ENCODE results near the gene NODAL. TPM values are rescaled to one million over a fixed set of nuclear protein-coding genes. Genes with fewer than 3 reads are reported as not detected.

NODAL gene
- total RNA-seq, 3 donors from 2014 or later, result not detected

GRCh38 chr10:70432561-70433263 lies 8.8 kb downstream of the NODAL start:
- DNase-seq (no peak), ATAC-seq (no peak)
- Mint-ChIP-seq H3K36me3 (ENCODE audit: insufficient read depth) (peaks cover 3% of the 10 kb centered on the region), H3K9me3 (no peaks in the 10 kb centered on the region), H3K27me3 (ENCODE audit: low read depth) (no peaks in the 10 kb centered on the region), H3K4me1 (ENCODE audit: low read depth) (peaks cover 35% of the 10 kb centered on the region), H3K4me3 (peak overlapping the region; percentile 55)

DNA sequence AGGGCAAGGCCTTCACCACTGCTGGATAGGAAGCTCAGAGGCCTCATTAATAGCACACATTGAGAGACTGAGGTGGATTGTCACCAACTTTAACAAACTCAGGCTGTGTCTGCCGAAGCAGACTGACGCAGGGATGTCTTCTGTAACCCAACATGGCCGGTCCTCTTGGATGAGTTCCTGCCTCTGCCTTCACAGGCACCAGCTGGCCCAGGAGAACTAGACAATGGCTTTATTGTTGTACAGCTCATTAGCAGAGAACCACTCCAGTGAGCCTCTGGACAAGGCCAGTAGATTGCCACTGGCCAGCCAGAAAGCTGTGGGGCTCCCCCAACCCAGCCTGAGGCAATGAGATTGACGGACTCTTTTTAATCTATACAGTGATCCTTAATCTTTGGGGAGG lies 9.4 kb downstream of the NODAL start:
- peak overlapping the region; percentile 55 for H3K4me3 Mint-ChIP-seq
- peaks cover 3% of the 10 kb centered on the region for H3K36me3 Mint-ChIP-seq (ENCODE audit: insufficient read depth)
- ATAC-seq (no peak), DNase-seq (no peak)
- no peaks in the 10 kb centered on the region for H3K27me3 Mint-ChIP-seq (ENCODE audit: low read depth)
- H3K4me1 Mint-ChIP-seq (ENCODE audit: low read depth), result peaks cover 35% of the 10 kb centered on the region
- no peaks in the 10 kb centered on the region for H3K9me3 Mint-ChIP-seq

DNA sequence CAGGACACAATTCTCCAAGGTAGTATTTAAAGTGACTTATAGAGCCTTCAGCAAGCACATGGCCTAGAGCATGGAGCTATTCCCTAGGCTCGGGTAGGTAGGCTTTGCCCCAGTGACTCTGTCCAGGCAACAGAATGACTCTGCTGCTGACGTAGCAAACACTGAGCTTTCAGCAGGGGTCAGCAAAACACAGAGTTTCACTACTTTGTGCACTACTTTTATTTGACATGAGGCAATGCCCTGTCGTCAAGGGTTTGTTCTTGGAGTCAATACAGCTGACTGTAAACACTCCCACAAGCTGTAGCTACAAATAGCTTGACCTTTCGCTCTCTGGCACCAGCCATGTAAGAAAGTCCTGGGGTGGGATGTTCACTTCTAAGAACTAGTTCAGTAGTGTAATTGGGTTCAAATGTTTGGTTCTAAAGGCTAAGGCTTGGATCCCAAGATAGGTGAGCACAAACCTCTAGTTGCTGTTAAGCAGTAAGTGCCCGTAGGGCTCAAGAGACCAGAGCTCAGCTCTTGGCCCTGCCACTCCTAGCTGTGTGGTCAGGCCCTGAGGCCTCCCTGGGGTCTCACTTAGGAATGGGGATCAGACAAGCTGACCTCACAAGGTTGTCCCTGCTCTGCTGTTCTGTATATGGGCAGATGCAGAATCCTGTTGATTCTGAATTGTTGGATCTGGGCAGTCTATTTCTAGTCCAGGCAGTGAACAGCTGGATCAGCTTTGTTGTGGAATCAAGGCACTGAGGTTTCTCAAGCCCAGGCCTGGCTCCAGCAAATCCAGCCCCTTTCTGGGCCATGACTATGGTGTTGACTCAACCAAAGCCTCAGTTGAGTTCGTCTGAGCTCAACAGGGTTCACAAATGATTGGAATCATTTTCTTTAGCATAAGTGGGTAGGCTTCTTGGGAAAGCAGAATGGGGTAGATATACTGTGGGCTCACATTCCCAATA lies 10.7 kb downstream of the NODAL start:
- DNase-seq, result no peak
- H3K4me1 Mint-ChIP-seq (ENCODE audit: low read depth), result peaks cover 35% of the 10 kb centered on the region
- H3K9me3 Mint-ChIP-seq, result no peaks in the 10 kb centered on the region
- ATAC-seq, result no peak
- no peak overlapping the region for H3K4me3 Mint-ChIP-seq
- peaks cover 3% of the 10 kb centered on the region for H3K36me3 Mint-ChIP-seq (ENCODE audit: insufficient read depth)
- no peaks in the 10 kb centered on the region for H3K27me3 Mint-ChIP-seq (ENCODE audit: low read depth)

GRCh38 chr10:70426823-70427222 lies 14.7 kb downstream of the NODAL start:
- no peak overlapping the region for H3K4me3 Mint-ChIP-seq
- DNase-seq (no peak), ATAC-seq (no peak)
- H3K9me3 Mint-ChIP-seq, result no peaks in the 10 kb centered on the region
- H3K36me3 Mint-ChIP-seq (ENCODE audit: insufficient read depth), result peaks cover 23% of the 10 kb centered on the region
- no peaks in the 10 kb centered on the region for H3K27me3 Mint-ChIP-seq (ENCODE audit: low read depth)
- H3K4me1 Mint-ChIP-seq (ENCODE audit: low read depth), result peaks cover 18% of the 10 kb centered on the region

DNA sequence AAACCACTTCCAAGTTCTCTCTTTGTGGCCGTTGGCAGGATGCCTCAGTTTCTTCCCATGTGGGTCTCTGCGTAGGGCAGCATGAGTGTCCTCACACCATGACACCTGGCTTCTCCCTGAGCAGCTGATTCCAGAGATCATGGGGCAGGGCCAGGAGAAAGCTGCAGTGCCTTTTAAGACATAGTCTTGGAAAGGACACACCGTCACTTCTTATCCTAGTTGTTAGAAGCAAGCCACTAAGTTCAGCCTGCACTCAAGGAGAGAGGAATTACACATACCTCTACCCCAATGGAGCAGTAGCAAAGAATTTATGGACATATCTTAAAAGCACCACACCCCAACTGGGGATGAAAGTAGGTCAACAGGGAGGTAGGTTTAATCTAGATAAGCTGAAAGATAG lies 16.4 kb downstream of the NODAL start:
- H3K27me3 Mint-ChIP-seq (ENCODE audit: low read depth), result no peaks in the 10 kb centered on the region
- DNase-seq, result no peak

GRCh38 chr10:70424320-70424719 lies 17.2 kb downstream of the NODAL start:
- peaks cover 30% of the 10 kb centered on the region for H3K36me3 Mint-ChIP-seq (ENCODE audit: insufficient read depth)
- H3K9me3 Mint-ChIP-seq, result no peaks in the 10 kb centered on the region

More for the DNA sequence above, 16.4 kb downstream of the NODAL start:
- Mint-ChIP-seq H3K4me3 (no peak overlapping the region), H3K36me3 (ENCODE audit: insufficient read depth) (peaks cover 25% of the 10 kb centered on the region), H3K9me3 (no peaks in the 10 kb centered on the region), H3K4me1 (ENCODE audit: low read depth) (peaks cover 10% of the 10 kb centered on the region)
- no peak for ATAC-seq

GRCh38 chr10:70418713-70419112 lies 22.8 kb downstream of the NODAL start:
- Mint-ChIP-seq H3K9me3 (no peaks in the 10 kb centered on the region), H3K4me3 (no peak overlapping the region), H3K4me1 (ENCODE audit: low read depth) (peaks cover 33% of the 10 kb centered on the region), H3K27me3 (ENCODE audit: low read depth) (no peaks in the 10 kb centered on the region), H3K36me3 (ENCODE audit: insufficient read depth) (peaks cover 27% of the 10 kb centered on the region)
- ATAC-seq (no peak), DNase-seq (no peak)

More at GRCh38 chr10:70424320-70424719, 17.2 kb downstream of the NODAL start:
- ATAC-seq (no peak), DNase-seq (no peak)
- H3K4me1 Mint-ChIP-seq (ENCODE audit: low read depth), result peaks cover 10% of the 10 kb centered on the region
- no peaks in the 10 kb centered on the region for H3K27me3 Mint-ChIP-seq (ENCODE audit: low read depth)
- no peak overlapping the region for H3K4me3 Mint-ChIP-seq

- ATAC-seq (peak; percentile 57 to 58), DNase-seq (no peak)
- H3K36me3 Mint-ChIP-seq (ENCODE audit: insufficient read depth), result peaks cover 27% of the 10 kb centered on the region
- H3K4me1 Mint-ChIP-seq (ENCODE audit: low read depth), result peaks cover 34% of the 10 kb centered on the region
- no peaks in the 10 kb centered on the region for H3K9me3 Mint-ChIP-seq
- no peak overlapping the region for H3K4me3 Mint-ChIP-seq
- H3K27me3 Mint-ChIP-seq (ENCODE audit: low read depth), result no peaks in the 10 kb centered on the region
These were observed 23.3 kb downstream of the NODAL start for GRCh38 chr10:70418229-70418628.

DNA sequence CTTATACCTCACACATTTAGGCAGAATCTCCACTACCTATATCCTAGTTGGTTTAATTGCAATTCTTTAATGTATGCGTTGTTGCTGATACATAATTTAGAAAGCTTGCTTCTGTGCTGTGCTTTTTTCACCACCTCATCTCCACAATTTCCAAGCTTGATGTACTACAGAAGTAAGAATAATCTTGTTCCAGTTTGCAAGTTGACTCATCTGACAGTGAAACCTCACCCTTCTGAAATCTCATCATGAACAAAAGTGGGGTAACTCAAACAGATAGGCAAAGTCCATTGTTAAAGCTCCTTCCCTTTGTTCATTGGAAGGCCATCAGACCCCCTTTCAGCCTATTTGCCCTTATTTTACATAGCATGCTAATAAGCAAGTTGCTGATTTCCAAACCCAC lies 23.9 kb downstream of the NODAL start:
- Mint-ChIP-seq H3K9me3 (no peaks in the 10 kb centered on the region), H3K4me3 (no peak overlapping the region), H3K4me1 (ENCODE audit: low read depth) (peaks cover 40% of the 10 kb centered on the region), H3K36me3 (ENCODE audit: insufficient read depth) (peaks cover 21% of the 10 kb centered on the region), H3K27me3 (ENCODE audit: low read depth) (no peaks in the 10 kb centered on the region)
- ATAC-seq (peak; percentile 79 to 81), DNase-seq (no peak)

DNA sequence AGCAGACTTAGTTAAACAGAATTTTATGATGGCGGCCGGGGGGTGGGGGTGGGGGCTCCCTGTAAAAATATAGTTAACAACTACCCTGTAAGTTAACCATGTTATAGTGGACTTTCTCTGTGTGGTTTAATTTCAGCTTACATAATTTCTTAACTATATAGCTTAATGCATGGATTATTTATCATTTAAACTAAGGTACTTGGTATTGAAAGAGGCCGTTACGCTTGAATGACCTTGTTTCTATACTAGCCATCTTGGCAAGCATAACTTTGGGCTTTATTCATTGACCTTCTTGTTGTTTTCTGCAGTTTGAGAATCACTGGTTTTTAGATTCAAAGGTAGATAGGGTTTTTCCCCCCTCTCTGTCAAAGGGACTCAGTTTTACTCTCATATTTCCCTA lies 29.1 kb downstream of the NODAL start:
- Mint-ChIP-seq H3K27me3 (ENCODE audit: low read depth) (no peaks in the 10 kb centered on the region), H3K36me3 (ENCODE audit: insufficient read depth) (peaks cover 14% of the 10 kb centered on the region), H3K9me3 (no peaks in the 10 kb centered on the region), H3K4me3 (no peak overlapping the region), H3K4me1 (ENCODE audit: low read depth) (peaks cover 66% of the 10 kb centered on the region)
- no peak for DNase-seq
- ATAC-seq, result no peak

DNA sequence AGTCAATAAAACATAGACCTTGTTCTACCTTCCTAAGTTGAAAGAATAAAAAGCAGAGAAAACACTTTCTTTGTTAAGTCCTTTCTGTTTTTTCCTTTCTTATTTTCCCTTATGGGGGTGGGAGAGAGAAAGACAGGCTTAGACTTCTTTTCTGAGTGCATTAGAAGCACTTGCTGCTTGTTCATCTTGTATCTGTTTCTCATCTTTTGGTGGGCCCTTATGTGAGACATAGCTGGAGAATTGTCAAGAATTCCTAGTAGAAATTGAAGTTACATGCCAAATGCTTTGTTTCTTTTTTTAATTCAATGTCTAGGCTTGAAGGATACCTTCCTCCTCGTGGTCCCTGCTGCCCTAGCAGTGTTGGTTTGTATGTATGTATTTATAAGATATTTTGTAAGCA lies 30.9 kb downstream of the NODAL start:
- H3K36me3 Mint-ChIP-seq (ENCODE audit: insufficient read depth), result peaks cover 12% of the 10 kb centered on the region
- ATAC-seq (no peak), DNase-seq (no peak)
- H3K4me3 Mint-ChIP-seq, result no peak overlapping the region
- no peaks in the 10 kb centered on the region for H3K9me3 Mint-ChIP-seq
- H3K4me1 Mint-ChIP-seq (ENCODE audit: low read depth), result peaks cover 68% of the 10 kb centered on the region
- H3K27me3 Mint-ChIP-seq (ENCODE audit: low read depth), result no peaks in the 10 kb centered on the region

DNA sequence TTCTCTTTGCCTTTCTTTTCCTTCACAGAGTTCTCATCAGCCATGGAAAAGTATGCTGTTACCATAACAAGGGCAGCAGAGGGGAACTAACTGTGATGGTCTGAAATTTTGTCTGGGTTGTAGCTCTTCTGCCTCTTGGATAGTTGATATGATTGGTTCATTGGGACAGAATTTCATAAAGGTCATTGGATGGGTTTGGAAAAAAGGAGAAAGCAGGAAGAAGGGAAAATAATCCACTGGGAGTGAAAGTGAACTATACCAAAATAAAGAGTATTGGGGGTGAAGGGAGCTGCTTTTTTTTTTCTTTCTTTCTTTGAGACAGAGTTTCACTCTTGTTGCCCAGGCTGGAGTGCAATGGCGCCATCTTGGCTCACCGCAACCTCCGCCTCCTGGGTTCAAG lies 31.7 kb downstream of the NODAL start:
- no peaks in the 10 kb centered on the region for H3K27me3 Mint-ChIP-seq (ENCODE audit: low read depth)
- no peak for DNase-seq
- no peak overlapping the region for H3K4me3 Mint-ChIP-seq
- peaks cover 68% of the 10 kb centered on the region for H3K4me1 Mint-ChIP-seq (ENCODE audit: low read depth)
- H3K9me3 Mint-ChIP-seq, result no peaks in the 10 kb centered on the region
- peaks cover 9% of the 10 kb centered on the region for H3K36me3 Mint-ChIP-seq (ENCODE audit: insufficient read depth)
- ATAC-seq, result no peak

DNA sequence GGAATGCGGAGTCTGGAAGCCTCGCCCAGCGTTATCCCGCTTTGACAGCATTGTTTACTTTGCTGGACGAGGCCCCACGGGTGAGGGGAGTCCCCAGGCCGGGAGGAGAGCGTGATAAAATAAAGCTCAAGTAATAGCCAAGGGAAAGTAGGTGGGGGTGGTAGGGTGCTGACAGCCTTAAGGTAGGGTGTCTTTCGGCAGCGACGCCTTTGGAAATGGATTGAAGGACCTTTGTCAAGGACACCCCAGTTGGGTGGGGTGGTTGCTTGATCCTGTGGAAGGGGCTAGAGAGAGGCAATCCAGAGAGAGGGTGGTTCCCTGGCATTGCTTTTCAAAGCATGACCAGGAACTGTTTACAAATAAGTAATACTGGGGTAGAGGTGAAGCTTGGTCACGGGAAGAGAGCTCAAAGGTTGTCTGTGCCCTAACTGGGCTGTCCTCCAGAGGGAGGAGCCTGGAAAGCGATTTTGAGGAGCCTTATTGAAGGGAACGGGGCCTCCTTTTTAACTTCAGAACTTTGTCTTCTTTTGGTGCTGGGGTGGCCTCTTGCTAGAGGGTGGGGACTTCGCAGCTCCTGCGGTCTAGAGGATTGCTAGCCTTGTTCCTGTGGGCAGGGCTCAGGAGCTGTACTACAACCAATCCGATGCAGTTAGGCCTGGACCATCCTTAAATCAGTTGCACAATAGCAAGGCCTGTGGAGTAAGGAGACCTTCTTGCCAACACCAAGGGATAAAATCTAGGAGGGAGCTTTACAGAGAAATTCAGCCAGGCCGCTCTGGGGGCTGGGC lies 36.2 kb downstream of the NODAL start:
- no peak for DNase-seq
- peak; percentile 11 to 16 for ATAC-seq
- Mint-ChIP-seq H3K9me3 (no peaks in the 10 kb centered on the region), H3K4me3 (peak overlapping the region; percentile 98), H3K36me3 (ENCODE audit: insufficient read depth) (peaks cover 7% of the 10 kb centered on the region), H3K27me3 (ENCODE audit: low read depth) (no peaks in the 10 kb centered on the region), H3K4me1 (ENCODE audit: low read depth) (peaks cover 48% of the 10 kb centered on the region)

DNA sequence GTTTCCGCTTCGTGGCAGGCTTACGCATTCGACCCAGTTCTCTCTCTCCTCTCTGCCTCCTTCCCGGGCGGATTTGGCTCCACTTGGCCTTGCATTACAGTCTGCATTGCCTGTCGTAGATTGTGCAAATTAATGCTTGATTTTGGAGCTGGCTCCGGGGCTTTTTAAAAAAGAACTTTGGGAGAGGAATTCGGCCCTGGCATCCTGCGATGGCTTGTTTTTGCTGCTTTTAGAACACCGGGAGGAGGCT lies 36.8 kb downstream of the NODAL start:
- Mint-ChIP-seq H3K9me3 (no peaks in the 10 kb centered on the region), H3K27me3 (ENCODE audit: low read depth) (no peaks in the 10 kb centered on the region), H3K4me3 (peak overlapping the region; percentile 98), H3K36me3 (ENCODE audit: insufficient read depth) (peaks cover 6% of the 10 kb centered on the region), H3K4me1 (ENCODE audit: low read depth) (peaks cover 46% of the 10 kb centered on the region)
- DNase-seq (no peak), ATAC-seq (no peak)
